SK-N-MC (cell line): ENCODE measurements around the gene IP6K2.
"Not testable (repeated sequence)": the region's sequence is repeated elsewhere in the genome, so short reads cannot be mapped to it uniquely, and the experiment has no call there.

Experiments
- DNase-seq: peaks from one replicate; pipeline ENCODE4 v3.0.0-alpha.2; 2011; ENCODE audit warnings: low read depth, low spot score
- H3K27ac ChIP-seq: fragments of 200-600 bp; sonication (generic); 2 replicates; pipeline ENCODE4 v1.5.1; 2016; ENCODE audit warnings: mixed run types
- H3K36me3 ChIP-seq: fragments of 200-600 bp; sonication (generic); 2 replicates; pipeline ENCODE4 v1.6.1; 2017; ENCODE audit warnings: antibody characterized with exemption, low read length, mixed read lengths; ENCODE audit not compliant: insufficient read depth
- H3K4me3 ChIP-seq: fragments of 200-600 bp; sonication (generic); 2 replicates; pipeline ENCODE4 v1.5.1; 2016
- H3K9ac ChIP-seq: fragments of 200-600 bp; sonication (generic); 2 replicates; pipeline ENCODE4 v1.8.0; 2017; ENCODE audit warnings: mixed run types, mixed read lengths; ENCODE audit not compliant: insufficient read length
- H3K9me3 ChIP-seq: fragments of 200-600 bp; sonication (generic); 2 replicates; pipeline ENCODE4 v1.6.1; 2017; ENCODE audit warnings: low read depth, mild to moderate bottlenecking, antibody characterized with exemption, low read length, moderate library complexity, mixed read lengths
- EZH2 ChIP-seq: fragments of 200-600 bp; sonication (generic); IDR thresholded peaks from one replicate; pipeline ENCODE4 v1.6.1; 2017; ENCODE audit warnings: antibody characterized with exemption
- FOXP2 ChIP-seq: optimal IDR thresholded peaks from 2 replicates; pipeline ENCODE3; 2011; ENCODE audit warnings: mild to moderate bottlenecking, moderate library complexity; ENCODE audit not compliant: insufficient read depth; ENCODE audit errors: extremely low read length, control extremely low read depth
- POLR2AphosphoS5 ChIP-seq: IDR thresholded peaks from 2 replicates; pipeline ENCODE4 v1.6.1; 2012; ENCODE audit warnings: mild to moderate bottlenecking, low read depth, low read length, borderline replicate concordance

IP6K2 gene

DNA sequence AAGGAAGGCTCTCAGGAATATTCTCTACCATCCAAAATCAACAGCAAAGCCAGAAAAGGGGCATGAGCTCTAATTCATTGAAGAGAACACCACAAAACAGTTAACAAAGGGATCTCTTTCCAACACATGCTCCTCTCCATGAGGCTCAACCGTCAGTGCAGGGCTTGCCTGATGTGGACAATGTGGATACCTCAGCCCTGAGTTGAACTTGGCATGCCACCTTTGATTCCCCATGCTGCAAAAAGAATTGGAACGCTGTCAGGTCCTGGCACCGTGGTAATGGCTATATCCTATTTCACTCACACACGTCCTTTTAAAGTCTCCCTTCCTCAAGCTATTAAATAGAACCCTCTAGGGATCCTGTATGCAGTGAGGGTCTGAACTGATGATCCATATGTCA, 30.7 kb upstream of the IP6K2 start:
- no peak for DNase-seq
- H3K36me3 ChIP-seq = no peaks in the 10 kb centered on the region

DNA sequence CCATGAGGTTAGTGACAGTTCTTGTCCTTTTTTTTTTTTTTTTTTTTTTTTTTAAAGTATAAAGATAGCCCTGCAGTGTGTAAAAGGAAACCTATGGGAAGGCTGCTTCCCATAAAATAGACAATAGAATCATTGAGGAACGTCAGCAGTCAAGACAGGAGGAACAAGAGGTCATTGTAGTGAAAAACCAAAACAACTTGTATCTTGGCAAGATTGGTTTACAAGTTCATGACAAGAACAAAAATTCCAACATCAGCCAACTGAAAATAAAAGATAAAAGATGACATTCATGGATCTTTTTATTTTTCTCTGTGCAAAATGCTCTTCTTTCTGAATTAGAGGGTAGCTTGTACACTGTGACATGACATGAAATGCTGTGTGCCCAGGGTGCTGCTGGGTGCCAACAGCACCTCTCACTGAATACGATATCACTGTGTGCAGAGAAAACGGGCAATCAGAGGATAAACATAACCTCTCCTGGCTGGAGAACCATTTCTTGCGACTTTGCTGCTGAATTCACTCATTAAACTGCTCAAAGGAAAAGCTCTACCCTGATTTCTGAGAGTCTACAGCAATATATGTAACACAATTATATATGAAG, 30.1 kb upstream of the IP6K2 start:
- no peaks in the 10 kb centered on the region for H3K9me3 ChIP-seq
- no peak for TF ChIP-seq EZH2
- no peak for TF ChIP-seq POLR2AphosphoS5
- TF ChIP-seq FOXP2 = no peak
- no peak overlapping the region for H3K27ac ChIP-seq
- H3K4me3 ChIP-seq = no peak overlapping the region
- DNase-seq = no peak
- H3K36me3 ChIP-seq = no peaks in the 10 kb centered on the region
- H3K9ac ChIP-seq = no peak overlapping the region

More for the DNA sequence above, 30.7 kb upstream of the IP6K2 start:
- TF ChIP-seq EZH2 = no peak
- no peak for TF ChIP-seq FOXP2
- TF ChIP-seq POLR2AphosphoS5 = no peak
- Histone ChIP-seq H3K9ac (no peak overlapping the region), H3K9me3 (no peaks in the 10 kb centered on the region), H3K4me3 (no peak overlapping the region), H3K27ac (no peak overlapping the region)

DNA sequence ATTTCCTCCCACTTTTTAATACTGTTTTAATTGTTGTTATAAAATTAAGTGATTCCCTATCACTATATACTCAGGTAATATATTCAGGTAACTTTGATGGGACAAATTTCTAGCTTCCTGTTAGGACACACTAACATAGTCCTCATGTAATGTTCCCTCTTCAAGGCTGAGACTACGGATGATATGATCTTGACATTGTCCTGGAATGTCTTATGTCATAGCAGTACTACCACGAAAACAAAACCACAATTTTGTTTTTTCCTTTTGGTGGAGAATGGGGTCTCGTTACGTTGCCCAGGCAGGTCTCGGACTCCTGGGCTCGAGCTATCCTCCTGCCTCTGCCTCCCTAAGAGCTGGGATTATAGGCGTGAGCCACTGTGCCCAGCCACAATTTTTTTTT, 26.8 kb upstream of the IP6K2 start:
- Histone ChIP-seq H3K36me3 (no peaks in the 10 kb centered on the region), H3K9me3 (no peaks in the 10 kb centered on the region), H3K27ac (no peak overlapping the region), H3K4me3 (no peak overlapping the region), H3K9ac (no peak overlapping the region)
- DNase-seq = no peak
- TF ChIP-seq POLR2AphosphoS5 = no peak
- no peak for TF ChIP-seq EZH2
- no peak for TF ChIP-seq FOXP2

DNA sequence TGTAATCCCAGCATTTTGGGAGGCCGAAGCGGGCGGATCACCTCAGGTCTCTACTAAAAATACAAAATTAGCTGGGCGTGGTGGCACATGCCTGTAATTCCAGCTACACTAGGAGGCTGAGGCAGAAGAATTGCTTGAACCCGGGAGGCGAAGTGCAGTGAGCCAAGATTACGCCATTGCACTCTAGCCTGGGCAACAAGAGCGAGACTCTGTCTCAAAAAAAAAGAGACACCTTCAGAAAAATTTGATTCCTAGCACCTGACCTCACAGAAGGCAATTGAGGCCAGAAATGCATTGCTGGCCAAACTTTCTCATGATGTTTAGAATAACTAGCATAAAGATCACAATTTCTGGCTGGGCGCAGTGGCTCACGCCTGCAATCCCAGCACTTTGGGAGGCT, 24.2 kb upstream of the IP6K2 start:
- H3K9me3 ChIP-seq, H3K9ac ChIP-seq, H3K27ac ChIP-seq, H3K4me3 ChIP-seq, DNase-seq, H3K36me3 ChIP-seq: not testable (repeated sequence)

DNA sequence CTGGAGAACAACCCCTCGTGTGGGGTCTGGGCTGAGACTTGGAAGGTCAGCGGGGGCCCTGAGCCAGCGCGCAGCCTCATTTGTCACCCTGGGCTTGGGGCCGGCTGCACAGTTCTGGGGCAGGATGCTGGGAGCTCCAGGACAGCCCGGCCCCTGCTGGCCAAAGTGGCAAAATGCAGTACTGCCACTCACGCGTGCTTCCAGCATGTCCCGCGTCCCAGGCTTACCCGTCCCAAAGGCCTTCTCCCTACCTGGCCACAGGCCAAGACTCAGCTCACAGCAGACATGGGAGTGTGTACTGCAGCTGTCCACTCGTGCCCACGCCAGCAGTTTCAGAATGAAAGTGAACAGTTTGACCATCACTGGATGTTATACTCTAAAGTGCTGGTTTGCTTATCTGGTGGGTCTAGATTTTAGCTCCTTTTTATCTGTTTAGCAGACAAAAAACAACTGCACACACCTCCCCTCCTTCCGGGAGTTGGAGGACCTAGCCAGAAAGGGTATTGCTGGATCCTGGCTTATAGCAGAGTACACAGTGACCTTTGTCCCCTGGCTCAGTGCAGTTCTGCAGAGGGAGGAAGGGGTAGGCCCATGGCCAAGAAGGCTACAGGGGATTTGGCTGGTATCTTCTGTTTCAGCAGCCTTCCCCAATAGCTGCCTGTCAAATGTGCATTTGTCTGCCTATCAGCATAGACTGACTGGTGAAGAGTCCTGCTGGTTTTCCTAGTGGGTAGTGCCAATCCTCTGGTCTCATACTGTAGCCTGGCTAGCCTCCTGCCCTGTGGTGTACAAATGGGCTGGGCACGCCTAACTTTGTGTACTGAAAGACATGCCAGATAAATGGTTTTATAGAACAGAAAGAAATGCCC, 23.2 kb upstream of the IP6K2 start:
- Histone ChIP-seq H3K36me3 (no peaks in the 10 kb centered on the region), H3K9ac (no peak overlapping the region), H3K4me3 (no peak overlapping the region), H3K27ac (no peak overlapping the region), H3K9me3 (no peaks in the 10 kb centered on the region)
- no peak for TF ChIP-seq POLR2AphosphoS5
- no peak for TF ChIP-seq EZH2
- TF ChIP-seq FOXP2 = no peak
- no peak for DNase-seq

DNA sequence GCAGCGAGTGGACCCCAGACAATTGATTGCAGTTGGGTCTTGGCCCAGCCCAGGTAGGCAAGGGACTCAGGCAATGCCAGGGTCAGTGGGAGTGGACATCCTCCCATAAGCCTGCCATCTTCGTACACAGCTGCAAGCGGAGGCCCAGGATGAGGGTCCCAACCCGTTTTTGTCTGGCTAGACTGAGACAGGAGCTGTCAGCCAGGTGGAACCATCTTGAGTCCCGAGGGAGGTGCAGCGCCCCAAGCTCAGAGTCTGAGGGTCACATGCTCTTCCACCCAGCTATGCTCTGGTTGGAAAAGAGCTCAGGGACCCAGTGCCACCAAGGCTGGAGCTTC, 22.6 kb upstream of the IP6K2 start:
- Histone ChIP-seq H3K4me3 (no peak overlapping the region), H3K27ac (no peak overlapping the region), H3K36me3 (no peaks in the 10 kb centered on the region), H3K9ac (no peak overlapping the region), H3K9me3 (no peaks in the 10 kb centered on the region)
- TF ChIP-seq EZH2 (no peak), FOXP2 (no peak), POLR2AphosphoS5 (no peak)
- DNase-seq = no peak

DNA sequence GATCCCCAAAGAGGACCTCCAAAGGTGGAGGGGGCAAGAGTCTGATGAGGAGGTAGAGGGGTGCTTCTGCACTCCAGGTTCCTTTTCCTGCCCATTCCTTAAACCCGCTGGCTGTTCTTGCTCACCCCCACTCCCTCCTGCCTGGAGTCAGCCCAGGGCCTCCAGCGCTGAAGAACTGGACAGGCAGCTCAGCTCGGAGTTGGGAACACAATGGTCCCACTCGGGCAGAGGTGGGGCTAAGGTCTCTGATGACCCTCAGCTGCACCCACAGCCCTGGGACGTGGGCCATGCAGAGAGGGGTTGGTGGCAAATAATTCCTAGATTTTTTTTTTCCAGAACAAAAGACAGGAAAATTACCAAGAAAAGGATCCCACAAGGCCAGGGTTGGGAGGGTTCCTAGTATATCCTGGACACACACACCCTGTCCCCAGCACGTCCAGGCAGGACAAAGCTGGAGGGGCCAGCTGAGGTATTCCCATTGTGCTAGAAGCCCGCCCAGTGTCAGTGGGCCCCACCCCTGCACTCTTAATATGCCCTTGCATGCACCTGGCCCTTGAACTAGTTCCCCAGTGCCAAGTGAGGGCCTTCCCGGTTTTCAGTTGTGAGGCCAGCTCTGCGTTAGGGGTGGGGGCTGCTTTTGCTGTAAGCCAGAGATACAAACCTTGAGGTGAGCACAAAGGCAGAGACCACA, 22.1 kb upstream of the IP6K2 start:
- no peak overlapping the region for H3K27ac ChIP-seq
- H3K36me3 ChIP-seq = no peaks in the 10 kb centered on the region
- H3K9me3 ChIP-seq = no peaks in the 10 kb centered on the region
- DNase-seq = no peak
- TF ChIP-seq FOXP2 (no peak), POLR2AphosphoS5 (no peak), EZH2 (no peak)
- H3K4me3 ChIP-seq = no peak overlapping the region
- H3K9ac ChIP-seq = no peak overlapping the region

DNA sequence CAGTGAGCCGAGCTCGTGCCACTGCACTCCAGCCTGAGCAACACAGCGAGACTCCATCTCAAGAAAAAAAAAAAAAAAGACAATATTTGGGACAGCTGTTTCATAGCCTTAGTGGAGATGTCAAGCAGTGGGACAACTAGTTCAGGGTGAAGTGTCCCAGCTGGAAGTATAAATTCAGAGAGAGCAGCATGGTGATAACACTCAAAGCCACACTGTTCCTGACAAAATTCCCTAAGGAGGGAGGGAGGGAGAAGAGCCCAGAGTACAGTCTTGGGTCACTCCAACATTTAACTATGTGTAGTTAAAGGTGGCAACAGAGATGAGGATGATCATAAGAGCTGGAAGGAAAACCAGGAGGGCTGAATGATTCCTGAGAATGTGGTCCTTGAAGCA, 21.1 kb upstream of the IP6K2 start:
- Histone ChIP-seq H3K27ac (no peak overlapping the region), H3K9ac (no peak overlapping the region), H3K36me3 (no peaks in the 10 kb centered on the region), H3K9me3 (no peaks in the 10 kb centered on the region), H3K4me3 (no peak overlapping the region)
- no peak for TF ChIP-seq POLR2AphosphoS5
- TF ChIP-seq EZH2 = no peak
- TF ChIP-seq FOXP2 = no peak
- no peak for DNase-seq

DNA sequence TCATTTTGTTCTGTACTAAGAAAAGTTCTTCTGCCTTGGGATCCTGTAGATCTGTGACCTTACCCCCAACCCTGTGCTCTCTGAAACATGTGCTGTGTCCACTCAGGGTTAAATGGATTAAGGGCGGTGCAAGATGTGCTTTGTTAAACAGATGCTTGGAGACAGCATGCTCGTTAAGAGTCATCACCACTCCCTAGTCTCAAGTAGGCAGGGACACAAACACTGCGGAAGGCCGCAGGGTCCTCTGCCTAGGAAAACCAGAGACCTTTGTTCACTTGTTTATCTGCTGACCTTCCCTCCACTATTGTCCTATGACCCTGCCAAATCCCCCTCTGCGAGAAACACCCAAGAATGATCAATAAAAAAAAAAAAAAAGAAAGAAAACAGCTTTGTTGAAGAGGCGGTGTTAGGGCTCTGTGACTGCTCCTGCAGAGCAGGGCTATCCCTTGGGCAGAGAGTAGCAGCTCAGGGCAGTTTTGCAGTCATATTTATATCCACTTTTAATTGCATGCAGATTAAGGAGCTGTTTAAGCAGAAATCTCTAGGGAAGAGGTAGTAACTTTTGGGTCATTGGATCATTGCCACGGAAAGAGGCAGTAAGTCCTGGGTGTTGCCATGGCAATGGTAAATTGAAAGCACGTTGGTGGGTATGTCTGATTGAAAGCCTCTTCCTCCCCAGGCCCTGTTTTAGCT, 18.2 kb upstream of the IP6K2 start:
- H3K9ac ChIP-seq, H3K9me3 ChIP-seq, DNase-seq, H3K36me3 ChIP-seq, H3K4me3 ChIP-seq, H3K27ac ChIP-seq: not testable (repeated sequence)

DNA sequence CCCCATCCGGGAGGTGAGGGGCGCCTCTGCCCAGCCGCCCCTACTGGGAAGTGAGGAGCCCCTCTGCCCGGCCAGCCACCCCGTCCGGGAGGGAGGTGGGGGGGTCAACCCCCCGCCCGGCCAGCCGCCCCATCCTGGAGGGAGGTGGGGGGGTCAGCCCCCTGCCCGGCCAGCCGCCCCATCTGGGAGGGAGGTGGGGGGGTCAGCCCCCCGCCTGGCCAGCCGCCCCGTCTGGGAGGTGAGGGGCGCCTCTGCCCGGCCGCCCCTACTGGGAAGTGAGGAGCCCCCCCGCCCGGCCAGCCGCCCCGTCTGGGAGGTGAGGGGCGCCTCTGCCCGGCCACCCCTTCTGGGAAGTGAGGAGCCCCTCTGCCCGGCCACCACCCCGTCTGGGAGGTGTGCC, 17.5 kb upstream of the IP6K2 start:
- not testable (repeated sequence) for H3K36me3 ChIP-seq, H3K4me3 ChIP-seq, H3K9me3 ChIP-seq, H3K9ac ChIP-seq, DNase-seq, H3K27ac ChIP-seq

DNA sequence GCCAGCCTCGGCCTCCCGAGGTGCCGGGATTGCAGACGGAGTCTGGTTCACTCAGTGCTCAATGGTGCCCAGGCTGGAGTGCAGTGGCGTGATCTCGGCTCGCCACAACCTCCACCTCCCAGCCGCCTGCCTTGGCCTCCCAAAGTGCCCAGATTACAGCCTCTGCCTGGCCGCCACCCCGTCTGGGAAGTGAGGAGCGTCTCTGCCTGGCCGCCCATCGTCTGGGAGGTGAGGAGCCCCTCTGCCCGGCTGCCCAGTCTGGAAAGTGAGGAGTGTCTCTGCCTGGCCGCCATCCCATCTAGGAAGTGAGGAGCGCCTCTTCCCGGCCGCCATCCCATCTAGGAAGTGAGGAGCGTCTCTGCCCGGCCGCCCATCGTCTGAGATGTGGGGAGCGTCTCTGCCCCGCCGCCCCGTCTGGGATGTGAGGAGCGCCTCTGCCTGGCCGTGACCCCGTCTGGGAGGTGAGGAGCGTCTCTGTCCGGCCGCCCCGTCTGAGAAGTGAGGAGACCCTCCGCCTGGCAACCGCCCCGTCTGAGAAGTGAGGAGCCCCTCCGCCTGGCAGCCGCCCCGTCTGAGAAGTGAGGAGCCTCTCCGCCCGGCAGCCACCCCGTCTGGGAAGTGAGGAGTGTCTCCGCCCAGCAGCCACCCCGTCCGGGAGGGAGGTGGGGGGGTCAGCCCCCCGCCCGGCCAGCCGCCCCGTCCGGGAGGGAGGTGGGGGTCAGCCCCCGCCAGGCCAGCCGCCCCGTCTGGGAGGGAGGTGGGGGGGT, 16.9 kb upstream of the IP6K2 start:
- H3K9ac ChIP-seq, H3K36me3 ChIP-seq, H3K27ac ChIP-seq, DNase-seq, H3K4me3 ChIP-seq, H3K9me3 ChIP-seq: not testable (repeated sequence)
